ENCODE measurements around the gene IL34. TPM values are rescaled to one million over a fixed set of nuclear protein-coding genes. Genes with fewer than 3 reads are reported as not detected.
"Not testable (repeated sequence)": the region's sequence is repeated elsewhere in the genome, so short reads cannot be mapped to it uniquely, and the experiment has no call there.

Gene IL34
- total RNA-seq, 1 experiment from 2014 or later = 1.4 TPM

DNA sequence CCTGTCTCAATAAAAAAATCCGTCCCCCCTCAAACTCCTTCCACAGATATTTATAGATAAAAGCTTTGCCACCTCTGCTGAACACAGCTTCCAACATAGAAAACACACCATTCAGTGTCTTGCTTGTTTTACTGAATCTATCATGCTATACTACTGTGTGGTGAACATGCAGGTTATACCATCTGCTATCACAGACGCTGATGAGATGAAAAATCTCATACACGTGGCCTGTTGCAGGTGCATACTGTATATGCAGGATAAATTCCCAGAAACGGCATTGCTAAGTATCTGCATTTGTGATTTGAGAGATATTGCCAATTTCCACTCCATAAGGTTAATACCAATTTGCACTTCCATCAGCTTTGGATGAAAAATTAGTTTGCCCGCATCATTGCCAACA, 30.4 kb upstream of the IL34 start:
- no peaks in the 10 kb centered on the region for H3K36me3 ChIP-seq
- H3K27me3 ChIP-seq = no peaks in the 10 kb centered on the region
- no peak for DNase-seq
- H3K4me3 ChIP-seq = no peak overlapping the region
- no peaks in the 10 kb centered on the region for H3K9me3 ChIP-seq

DNA sequence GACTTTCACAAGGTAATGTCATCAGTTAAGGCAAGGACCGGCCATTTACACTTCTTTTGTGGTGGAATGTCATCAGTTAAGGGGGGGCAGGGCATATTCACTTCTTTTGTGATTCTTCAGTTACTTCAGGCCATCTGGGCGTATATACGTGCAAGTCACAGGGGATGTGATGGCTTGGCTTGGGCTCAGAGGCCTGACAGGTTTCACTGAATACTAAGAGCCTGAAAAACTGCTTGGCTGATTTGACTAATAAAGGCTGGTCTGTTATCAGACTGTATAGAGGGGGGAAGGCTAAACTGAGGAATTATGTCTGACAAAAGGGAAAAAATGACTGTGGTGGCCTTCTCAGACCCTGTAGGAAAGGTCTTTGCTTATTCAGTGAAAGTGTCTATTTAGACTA, 24.5 kb upstream of the IL34 start:
- DNase-seq, H3K4me3 ChIP-seq, H3K27me3 ChIP-seq, H3K36me3 ChIP-seq, H3K9me3 ChIP-seq: not testable (repeated sequence)

DNA sequence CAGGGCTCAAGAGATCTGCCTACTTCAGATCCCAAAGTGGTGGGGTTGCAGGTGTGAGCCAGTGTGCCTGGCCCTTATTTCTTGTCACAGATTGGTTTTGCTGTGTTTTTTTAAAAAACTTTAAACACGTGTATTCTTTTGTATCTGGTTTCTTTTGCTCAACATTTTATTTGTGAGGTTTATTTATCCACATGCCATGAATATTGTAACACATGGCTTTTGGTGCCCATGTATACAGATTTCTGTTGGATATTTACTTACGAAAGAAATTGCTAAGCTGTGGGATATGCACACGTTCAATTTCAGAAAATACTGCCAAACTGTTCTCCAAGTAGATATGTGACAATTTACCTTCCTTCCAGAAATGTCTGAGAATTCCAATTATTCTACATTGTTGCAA, 18.7 kb upstream of the IL34 start:
- no peaks in the 10 kb centered on the region for H3K36me3 ChIP-seq
- H3K9me3 ChIP-seq = no peaks in the 10 kb centered on the region; the same call in 1 of the 2 replicates
- no peaks in the 10 kb centered on the region for H3K27me3 ChIP-seq
- DNase-seq = no peak
- no peak overlapping the region for H3K4me3 ChIP-seq

DNA sequence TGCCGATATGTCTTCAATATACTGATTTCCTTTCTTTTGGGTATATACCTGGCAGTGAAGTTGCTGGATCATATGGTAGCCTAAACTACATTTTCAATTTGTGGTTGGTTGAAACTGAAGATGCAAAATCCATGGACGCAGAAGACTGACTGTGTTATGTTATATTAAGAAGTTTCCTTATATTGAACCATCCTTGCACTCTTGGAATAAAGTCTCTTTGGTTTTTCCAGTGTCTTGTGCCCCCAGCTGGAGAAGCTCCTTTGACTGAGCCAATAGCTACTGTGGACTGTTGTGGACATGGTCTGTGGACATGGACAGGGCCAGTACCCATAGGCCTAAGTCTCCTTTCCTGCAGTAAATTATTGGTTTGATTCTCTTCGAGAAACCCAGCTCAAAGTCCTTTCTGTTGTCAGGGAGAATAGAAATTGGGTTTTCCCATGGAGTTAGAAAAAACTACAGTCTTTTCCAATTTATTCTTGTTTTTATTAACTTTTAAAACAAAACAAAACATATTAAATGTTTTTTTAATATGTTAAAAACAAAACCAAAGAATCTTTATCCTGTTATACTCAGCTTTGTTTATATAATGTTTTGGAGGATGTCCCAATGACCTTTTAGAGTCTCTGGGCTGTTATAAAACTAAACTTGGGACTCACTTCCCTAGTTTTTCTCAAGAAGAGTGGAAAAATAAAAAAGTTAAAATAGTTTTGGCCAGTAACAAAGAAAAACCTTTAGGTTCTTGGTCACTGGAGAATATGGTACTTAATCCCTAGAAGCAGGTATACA, 15.2 kb upstream of the IL34 start:
- no peak overlapping the region for H3K4me3 ChIP-seq
- DNase-seq = no peak
- H3K9me3 ChIP-seq = no peaks in the 10 kb centered on the region; the same call in 1 of the 2 replicates
- H3K27me3 ChIP-seq = no peaks in the 10 kb centered on the region
- no peaks in the 10 kb centered on the region for H3K36me3 ChIP-seq

DNA sequence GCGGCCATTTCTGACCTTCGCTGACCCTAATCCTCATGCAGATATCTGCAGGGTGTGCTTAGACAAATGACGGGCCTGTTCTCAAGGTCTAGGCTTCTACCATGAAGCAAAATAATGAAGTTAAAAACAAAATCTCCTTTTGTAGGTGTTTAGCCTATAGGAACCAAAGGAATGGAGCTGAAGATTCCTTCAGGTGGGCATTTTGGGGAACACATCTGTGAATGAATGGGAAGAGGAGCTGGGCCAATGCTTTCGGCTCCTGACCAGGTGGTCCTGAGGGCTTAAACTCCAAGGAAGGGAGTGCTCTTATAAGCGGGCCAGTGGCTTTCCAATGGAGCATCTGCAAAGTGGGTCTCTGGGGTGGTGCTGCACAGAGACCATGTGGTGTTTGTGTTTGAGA, 14.1 kb upstream of the IL34 start:
- Histone ChIP-seq H3K4me3 (no peak overlapping the region), H3K36me3 (no peaks in the 10 kb centered on the region), H3K9me3 (no peaks in the 10 kb centered on the region; the same call in 1 of the 2 replicates), H3K27me3 (no peaks in the 10 kb centered on the region)
- no peak for DNase-seq

DNA sequence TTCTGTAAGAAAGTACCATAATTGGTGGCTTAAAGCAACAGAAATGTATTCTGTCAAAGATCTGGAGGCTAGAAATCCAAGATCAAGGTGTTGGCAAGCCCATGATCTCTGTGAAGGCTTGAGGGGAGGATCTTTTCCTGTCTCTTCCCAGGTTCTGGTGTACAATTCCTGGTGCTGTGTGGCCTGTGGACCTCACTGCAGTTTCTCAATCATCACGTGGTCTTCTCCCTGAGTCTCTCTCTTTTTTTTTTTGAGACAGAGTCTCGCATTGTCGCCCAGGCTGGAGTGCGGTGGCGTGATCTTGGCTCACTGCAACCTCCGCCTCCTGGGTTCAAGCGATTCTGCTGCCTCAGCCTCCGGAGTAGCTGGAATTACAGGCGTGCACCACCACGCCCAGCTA, 12.7 kb upstream of the IL34 start:
- not testable (repeated sequence) for DNase-seq, H3K9me3 ChIP-seq, H3K27me3 ChIP-seq, H3K36me3 ChIP-seq, H3K4me3 ChIP-seq

DNA sequence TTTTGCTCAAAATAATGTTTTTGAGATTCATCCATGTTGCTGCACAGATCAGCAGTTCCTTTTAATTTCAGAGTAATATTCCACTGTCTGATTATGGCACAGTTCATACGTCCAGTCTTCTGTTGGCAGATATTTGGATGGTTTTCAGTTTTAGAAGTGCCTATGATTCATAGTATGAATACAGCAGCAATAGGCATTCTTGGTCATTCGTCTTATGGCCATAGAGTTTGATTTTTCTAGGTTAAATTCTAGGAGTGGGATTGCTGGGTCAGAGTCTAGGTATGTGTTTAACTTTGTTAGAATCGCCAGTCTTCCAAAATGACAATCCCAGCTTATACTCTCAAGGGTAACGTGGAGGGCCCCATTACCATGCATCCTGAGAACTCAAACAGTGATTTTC, 11.5 kb upstream of the IL34 start:
- no peak for DNase-seq
- no peak overlapping the region for H3K4me3 ChIP-seq
- H3K27me3 ChIP-seq = no peaks in the 10 kb centered on the region
- H3K9me3 ChIP-seq = no peaks in the 10 kb centered on the region; the same call in 1 of the 2 replicates
- H3K36me3 ChIP-seq = no peaks in the 10 kb centered on the region

DNA sequence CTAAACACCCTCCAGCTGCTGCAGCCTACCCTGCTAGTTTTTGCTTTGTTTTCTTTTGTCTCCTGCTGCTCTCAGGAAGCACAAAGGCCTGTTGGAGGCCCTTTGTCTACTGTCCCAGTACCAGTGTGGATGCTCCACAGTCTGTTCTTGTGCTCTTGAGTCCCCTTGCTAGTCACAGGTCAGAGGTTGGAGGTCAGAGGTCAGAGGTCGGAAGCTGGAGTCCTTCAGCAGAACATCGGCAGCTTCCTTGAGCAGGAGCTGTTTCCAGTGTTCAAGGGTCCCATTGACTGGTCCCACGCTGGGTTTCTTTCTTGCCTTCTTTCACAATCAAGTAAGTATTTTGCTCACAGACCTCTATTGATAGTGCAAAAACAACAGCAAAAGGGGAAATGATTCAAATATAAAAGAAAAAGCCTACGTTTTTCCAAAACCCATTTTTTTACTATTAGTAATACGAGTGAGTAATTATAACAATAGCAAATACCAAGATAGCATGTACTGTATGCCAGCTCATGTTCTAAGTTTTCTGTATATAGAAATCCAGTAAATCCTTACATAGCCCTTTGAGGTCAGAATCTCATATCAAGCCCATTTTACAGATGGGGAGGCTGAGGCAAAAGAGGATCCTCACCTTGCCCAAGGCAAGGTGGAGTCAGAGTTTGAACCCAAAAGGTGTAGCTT, 10.9 kb upstream of the IL34 start:
- H3K4me3 ChIP-seq = no peak overlapping the region
- no peaks in the 10 kb centered on the region; the same call in 1 of the 2 replicates for H3K9me3 ChIP-seq
- H3K36me3 ChIP-seq = no peaks in the 10 kb centered on the region
- H3K27me3 ChIP-seq = no peaks in the 10 kb centered on the region
- DNase-seq = peak; percentile 35

DNA sequence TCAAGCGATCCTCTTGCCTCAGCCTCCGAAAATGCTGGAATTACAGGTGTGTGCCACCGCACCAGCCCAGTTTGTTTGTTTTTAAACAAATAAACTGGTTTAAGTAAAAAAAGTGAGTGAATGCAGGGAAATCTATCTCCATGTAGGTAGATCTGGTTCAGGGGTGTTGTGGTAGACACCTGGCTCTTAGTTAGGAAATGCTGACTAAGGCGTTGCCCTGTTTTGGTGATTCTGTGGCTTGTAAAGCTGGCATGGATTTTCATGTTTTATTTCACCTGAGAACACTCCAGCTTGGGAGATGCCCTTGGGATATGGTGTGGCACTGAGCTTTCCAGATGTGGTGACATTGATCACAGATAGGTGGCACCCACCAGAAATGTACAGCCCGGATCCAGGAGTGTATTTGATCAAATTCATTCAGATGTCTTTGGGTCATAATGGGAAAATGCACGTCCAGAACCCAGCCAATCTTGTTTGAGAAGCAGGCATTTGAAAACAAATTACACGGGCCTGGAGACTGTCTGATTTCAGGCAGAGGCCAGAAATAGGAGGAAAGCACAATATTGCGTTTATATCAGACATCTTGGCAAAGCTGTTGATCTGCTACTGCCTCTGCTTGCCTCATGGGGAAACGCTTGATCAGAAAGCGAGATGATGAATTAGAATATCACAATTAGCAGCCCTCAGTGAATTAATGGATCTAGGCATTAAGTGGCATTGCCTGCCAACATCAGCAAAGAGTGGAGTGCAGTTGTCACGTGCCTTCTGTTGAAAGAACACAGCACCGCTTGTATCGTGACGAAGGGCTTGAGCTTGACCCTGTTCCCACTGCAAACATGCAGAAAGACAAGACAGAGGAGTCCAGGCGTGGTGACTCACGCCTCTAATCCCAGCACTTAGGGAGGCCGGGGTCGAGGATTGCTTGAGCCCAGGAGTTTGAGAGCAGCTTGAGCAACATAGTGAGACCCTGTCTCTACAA, 7.3 kb upstream of the IL34 start:
- Histone ChIP-seq H3K27me3 (no peaks in the 10 kb centered on the region), H3K36me3 (no peaks in the 10 kb centered on the region), H3K9me3 (no peaks in the 10 kb centered on the region), H3K4me3 (no peak overlapping the region)
- DNase-seq = no peak

DNA sequence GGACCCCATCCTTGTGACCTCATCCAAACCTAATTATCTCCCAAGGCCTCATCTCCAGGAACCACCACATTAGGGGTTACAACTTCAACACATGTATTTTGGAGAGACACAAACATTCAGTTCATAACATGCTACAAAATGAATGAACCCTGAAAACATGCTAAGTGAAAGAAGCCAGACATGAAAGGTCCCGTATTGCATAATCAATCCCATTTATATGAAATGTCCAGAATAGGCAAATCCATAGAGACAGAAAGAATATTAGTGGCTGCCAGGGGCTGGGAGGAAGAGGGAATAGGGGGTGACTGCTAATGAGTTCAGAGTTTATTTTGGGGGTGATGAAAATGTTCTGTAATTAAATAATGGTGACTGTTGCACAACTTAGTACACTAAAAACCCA, 3.7 kb upstream of the IL34 start:
- Histone ChIP-seq H3K27me3 (no peaks in the 10 kb centered on the region), H3K4me3 (no peak overlapping the region), H3K36me3 (no peaks in the 10 kb centered on the region), H3K9me3 (no peaks in the 10 kb centered on the region)
- DNase-seq = no peak

DNA sequence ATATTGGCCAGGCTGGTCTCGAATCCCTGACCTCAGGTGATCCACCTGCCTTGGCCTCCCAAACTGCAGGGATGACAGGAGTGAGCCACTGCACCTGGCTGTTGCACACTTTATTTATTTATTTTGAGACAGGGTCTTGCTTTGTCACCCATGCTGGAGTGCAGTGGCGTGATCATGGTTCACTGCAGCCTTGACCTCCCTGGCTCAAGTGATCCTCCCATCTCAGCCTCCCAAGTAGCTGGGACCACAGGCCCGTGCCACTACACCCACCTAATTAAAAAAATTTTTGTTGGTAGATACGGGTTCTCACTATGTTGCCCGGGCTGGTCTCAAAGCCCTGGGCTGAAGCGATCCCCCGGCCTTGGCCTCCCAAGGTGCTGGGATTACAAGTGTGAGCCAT, 3.1 kb upstream of the IL34 start:
- not testable (repeated sequence) for H3K27me3 ChIP-seq, H3K9me3 ChIP-seq

DNA sequence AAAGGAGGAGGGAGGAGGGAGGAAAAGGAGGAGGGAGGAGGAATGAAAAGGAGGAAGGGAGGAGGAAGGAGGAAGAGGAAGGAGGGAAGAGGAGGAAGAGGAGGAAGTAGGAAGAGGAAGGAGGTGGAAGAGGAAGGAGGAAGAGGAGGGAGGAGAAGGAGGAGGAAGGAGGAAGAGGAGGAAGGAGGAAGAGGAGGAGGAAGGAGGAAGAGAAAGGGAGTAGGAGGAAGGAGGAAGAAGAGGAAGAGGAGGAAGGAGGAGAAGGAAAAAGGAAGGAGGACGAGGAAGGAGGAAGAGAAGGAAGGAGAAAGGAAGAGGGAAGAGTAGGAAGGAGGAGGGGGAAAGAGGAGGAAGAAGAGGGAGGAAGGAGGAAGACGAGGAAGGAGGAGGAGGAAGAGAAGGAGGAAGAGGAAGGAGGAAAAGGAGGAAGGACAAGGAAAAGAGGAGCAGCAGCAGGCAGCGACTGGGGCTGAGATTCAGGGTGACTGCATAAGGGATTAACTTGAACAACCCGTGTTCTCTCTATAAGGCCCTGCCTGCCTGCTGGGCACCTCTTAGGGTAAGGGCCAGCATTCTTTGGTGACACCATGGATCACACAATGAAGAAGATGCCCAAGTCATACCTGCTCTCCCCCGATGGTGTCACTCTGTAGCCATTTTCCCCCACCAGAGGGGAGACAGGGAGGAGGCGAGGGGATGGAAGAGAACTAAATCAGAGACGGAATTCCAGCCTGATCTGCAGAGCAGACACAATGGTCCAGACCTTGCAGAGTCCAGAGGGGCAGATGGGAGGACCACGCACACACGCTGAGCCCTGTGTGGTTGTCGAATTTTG, 1.4 kb upstream of the IL34 start:
- no peaks in the 10 kb centered on the region for H3K9me3 ChIP-seq
- no peak overlapping the region for H3K4me3 ChIP-seq
- H3K27me3 ChIP-seq = no peaks in the 10 kb centered on the region
- DNase-seq = no peak
- no peaks in the 10 kb centered on the region for H3K36me3 ChIP-seq

More for the DNA sequence above, 3.1 kb upstream of the IL34 start:
- H3K36me3 ChIP-seq, DNase-seq, H3K4me3 ChIP-seq: not testable (repeated sequence)

DNA sequence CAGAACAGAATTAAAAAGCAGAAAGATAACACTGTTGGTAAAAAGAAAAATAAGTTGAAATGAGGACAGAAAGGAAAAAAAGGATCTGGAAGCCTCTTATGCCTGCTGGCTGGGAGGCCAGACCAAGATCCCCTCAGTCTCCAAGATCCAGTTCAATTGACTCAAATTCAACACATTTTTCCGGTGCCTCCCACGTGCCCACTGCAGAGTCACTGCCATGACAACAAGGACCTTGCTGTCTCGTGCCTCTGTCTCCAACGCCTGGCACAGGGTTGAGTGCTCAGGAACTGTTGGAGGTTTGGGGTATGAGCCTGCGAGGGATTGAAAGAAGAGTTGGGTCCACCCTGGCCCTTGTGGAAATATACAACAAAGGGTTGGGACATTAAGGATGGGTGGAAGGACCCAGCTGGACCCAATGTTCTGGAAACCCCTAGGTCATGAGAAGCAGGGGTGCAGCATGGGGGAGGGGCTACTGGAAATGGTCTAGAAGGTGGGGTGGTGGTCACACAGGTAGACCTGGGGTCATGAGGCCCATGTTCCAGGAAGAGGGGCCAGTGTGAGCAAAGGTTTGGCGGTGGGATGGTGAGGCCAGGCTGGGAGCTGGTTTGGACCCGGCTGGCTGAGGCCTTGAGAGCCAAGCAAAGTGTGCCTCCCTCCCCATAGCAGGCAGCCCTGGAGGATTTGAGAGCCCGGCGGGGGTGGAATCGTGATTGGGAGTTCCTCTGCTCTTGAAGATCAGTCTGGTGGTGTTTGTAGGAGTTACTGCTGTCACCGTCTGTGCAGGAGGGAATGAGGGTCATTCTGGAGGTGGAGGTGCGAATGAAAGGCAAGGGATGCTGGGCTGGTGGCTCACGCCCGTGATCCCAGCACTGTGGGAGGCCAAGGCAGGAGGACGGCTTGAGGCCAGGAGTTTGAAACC, 1.3 kb downstream of the IL34 start:
- no peaks in the 10 kb centered on the region for H3K36me3 ChIP-seq
- no peaks in the 10 kb centered on the region for H3K9me3 ChIP-seq
- DNase-seq = no peak
- H3K4me3 ChIP-seq = no peak overlapping the region
- H3K27me3 ChIP-seq = no peaks in the 10 kb centered on the region

DNA sequence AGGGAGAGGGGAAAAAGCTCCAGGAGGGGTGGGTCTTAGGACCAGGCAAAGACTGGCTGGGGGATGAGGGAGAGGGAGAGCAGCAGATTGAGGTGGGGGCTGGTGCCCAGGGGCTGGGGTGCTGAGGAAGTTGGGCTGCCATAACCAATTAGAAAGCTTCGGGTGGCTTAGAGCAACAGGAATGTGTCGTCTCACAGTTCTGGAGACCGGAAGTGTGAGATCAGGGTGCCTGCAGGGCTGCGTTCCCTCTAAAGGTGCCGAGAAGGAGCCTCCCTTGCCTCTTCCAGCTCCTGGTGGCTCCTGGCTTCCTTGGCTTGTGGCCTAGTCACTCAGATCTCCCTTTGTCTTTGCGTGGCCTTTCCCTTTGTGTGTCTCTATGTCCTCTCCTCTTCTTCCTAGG, 2.2 kb downstream of the IL34 start:
- Histone ChIP-seq H3K9me3 (no peaks in the 10 kb centered on the region), H3K27me3 (no peaks in the 10 kb centered on the region), H3K36me3 (no peaks in the 10 kb centered on the region)

DNA sequence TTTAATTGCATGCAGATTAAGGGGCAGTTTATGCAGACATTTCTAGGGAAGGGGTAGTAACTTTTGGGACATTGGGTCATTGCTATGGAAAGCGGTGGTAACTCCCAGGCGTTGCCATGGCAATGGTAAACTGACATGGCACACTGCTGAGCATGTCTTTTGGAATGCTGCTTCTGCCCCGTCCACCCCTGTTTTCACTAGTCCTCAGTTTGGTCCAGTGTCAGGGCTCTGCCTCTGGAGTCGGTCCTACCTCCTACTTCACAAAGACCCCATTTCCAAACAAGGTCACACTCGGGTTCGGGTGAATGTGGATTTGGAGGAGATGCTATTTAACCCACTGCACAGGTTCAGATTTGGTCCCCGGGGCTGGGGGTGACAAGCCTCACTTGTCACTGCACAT, 2.9 kb downstream of the IL34 start:
- H3K9me3 ChIP-seq = no peaks in the 10 kb centered on the region
- H3K27me3 ChIP-seq = no peaks in the 10 kb centered on the region
- DNase-seq = no peak
- no peak overlapping the region for H3K4me3 ChIP-seq
- no peaks in the 10 kb centered on the region for H3K36me3 ChIP-seq

More for the DNA sequence above, 2.2 kb downstream of the IL34 start:
- H3K4me3 ChIP-seq = no peak overlapping the region
- DNase-seq = no peak
